GM19238 (cell line): ENCODE results near the gene NRIP3.
"Not testable (repeated sequence)": the region's sequence is repeated elsewhere in the genome, so short reads cannot be mapped to it uniquely, and the experiment has no call there.

Experiments used
- DNase-seq: peaks from one replicate; pipeline ENCODE4 v3.0.0; 2011; ENCODE audit warnings: low spot score; ENCODE audit not compliant: insufficient read length

The NRIP3 gene

DNA sequence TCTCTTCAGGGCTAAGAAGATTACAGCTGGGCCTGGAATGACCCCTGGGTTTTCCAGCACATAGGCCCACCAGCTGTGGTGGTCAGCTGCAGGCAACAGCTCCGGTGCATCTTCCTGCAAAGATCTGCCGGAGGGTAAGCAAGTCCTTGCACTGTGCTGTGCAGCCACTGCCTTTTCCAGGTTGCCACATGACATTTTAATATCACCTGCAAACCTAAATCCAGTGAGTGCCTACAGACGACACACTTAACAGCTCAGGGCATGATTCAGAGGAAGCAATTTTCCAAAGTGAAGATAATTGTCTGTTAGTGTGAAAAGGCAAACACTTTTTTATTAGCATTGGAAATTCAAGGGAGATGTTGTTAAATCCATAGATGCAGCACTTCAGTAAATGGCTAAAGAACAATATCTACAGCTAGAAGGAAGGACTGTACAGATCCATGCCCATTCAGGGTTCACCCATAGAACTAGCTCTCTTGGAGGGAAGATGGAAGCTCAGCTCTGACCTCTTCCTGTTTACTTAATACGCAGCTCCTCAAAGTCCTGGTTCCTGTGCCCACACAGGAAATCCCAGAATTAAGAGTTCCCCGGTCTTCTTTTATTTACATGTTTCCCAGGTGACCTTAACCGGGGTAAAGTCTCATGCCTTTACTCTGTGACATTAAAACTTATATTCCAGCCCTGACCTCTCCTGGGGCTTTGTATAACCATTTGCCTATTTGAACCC, 13.3 kb upstream of the NRIP3 start:
- no peak for DNase-seq

DNA sequence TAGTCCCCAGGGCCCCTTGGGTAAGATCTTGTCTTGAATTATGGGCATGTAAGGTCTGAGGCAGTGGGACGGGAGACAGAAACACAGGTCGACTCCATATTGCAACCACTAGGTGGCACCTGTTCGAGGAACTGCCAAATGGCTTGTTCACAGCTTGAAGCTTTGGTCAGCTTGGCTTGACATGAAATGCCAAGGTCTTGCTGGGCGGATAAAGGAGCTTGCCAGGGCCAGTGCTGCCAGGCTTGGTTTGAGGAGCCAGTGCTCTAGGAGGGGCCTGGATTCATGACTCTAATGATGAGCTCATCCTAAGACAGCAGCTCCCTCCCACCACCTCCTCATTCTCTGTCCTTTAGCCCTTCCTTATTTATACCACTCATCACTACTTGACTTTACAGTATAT, 11.9 kb upstream of the NRIP3 start:
- DNase-seq: peak; percentile 62

DNA sequence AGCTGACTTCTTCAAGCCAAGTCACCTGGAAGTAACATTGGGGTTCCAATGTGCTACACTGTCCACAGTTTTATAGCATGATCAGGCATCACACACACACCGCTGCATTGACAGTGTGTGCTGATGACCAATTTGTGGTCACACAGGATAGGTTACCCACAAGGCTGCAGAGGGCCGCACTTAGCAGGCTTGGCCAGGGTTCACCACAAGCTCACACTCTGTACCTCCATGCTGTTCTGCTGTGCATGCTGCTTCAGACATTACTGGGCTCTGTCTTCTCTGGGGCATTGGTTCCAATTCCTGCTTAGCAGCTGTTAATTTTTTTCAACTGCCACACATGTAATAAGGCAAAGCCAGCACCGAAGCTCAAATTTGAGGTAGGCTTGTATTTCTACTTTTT, 11.0 kb upstream of the NRIP3 start:
- no peak for DNase-seq

DNA sequence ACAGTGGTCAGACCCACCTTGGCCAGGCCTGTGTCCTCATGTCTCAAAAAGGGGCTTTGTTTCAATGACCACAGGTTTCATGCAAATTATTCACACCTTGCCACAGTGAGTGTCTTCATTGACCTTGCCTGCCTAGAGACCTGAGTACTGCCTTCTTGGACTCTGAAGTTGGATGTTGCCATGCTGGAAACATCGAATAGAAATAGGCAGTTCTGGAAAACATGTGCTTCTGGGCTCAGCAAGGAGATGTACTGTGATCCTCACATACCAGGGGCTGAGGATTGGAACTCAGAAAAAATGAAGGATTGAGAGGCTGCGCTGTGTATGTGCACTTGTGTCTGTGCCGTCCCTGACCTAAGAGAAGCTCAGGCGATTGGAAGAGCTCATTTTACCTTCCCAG, 9.6 kb upstream of the NRIP3 start:
- no peak for DNase-seq

DNA sequence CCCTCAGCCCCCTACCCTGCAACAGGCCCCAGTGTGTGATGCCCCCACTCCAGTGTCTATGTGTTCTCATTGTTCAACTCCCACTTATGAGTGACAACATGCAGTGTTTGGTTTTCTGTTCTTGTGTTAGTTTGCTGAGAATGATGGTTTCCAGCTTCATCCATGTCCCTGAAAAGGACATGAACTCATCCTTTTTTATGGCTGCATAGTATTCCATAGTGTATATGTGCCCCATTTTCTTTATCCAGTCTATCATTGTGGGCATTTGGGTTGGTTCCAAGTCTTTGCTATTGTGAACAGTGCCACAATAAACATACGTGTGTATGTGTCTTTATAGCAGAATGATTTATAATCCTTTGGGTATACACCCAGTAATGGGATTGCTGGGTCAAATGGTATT, 5.7 kb upstream of the NRIP3 start:
- DNase-seq: not testable (repeated sequence)

DNA sequence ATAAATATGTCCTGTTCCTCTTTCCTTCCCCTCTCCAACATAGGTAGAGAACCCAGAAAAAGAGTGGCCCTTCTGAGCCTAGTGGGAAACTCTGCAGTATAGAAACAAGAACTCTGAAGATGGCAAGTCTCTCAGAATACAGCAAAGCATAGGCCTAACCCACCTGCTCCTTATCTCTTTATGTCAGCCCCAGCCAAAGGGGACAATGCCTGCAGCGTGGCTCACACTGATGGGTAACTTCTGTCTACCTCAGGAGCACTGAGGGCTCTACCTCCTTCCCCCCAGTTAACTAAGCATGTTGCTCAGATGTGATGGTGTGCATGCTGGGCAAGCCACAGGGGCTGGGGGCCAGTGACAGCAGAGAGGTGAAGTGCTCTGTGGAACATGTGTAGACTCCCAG, 4.9 kb upstream of the NRIP3 start:
- no peak for DNase-seq

DNA sequence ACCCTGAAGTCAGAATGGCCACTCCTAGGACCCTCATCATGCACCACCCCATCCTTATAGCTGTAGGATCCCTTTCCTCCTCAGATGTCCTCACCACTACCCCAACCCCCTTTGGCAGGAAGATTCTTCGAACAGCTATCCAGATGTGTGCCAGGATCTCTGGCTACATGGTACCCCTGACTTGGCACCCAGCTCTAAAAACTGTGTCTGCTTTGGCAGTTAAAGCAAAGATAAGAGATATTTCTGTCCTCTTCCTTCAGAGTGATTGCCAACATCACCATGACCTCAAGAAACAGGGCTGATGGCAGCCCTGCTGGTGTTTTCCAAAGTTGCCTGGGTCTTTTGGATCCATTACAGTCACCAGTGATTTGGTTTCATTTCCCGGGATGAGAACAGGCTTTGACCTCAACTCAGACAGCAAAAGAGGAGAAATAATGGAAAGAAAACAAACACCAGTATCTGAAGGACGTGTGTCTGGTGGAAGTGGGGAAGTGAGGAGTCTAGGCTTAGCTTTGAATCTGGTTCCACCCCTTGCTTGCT, 4.3 kb upstream of the NRIP3 start:
- no peak for DNase-seq

DNA sequence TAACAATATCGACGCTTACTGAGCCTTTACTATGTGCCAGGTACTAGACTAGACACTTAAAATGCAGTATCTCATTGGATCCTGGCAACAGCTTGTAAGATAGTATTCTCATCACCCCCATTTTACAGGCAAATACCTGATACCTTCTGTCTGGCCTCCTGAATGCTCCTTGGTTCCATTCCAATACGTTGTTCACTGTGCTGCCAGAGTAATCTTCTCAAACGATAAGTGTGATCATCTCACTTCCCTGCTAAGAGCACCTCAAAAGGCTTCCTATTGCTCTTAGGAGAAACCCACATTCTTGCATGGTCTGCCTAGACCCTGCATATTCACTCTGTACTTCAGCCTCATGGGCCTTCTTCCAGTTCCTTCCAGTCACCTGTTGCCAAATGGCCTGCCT, 1.3 kb upstream of the NRIP3 start:
- no peak for DNase-seq

DNA sequence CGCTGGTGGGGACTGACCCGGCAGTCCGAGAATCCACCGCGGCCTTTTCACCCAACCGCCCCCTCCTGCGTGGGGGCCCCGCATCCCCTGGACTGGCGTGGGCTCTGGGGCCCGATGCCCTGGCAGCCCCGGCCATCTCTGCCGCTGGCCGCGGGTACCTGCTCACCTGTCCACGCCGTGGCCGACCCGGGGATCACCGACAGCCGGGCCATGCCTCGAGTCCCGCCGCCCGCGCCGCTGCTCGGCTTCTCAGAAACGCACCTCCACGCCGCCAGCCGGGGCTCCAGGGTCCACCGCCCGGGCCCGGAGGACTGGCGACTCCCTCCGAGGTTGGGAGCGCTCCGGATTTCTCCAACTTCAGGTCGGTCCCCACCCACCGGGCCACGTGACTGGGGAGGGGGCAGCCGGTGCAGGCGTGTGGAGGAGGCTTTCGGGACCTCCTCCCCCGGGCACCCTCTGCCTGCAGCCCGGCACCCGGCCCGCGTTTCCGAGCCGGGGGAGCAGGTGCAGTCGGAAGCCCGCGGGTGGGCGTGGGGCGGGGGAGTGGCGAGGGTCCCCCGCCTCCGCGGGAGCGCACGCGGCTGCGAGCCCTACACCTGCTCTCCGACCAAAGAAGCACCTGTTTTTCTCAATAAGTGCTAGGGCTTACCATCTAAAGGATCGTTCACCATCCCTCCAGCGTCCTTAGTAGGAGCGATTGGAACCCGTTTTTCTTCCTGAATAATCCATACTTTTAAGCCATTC, 554 bp upstream of the NRIP3 start:
- no peak for DNase-seq

DNA sequence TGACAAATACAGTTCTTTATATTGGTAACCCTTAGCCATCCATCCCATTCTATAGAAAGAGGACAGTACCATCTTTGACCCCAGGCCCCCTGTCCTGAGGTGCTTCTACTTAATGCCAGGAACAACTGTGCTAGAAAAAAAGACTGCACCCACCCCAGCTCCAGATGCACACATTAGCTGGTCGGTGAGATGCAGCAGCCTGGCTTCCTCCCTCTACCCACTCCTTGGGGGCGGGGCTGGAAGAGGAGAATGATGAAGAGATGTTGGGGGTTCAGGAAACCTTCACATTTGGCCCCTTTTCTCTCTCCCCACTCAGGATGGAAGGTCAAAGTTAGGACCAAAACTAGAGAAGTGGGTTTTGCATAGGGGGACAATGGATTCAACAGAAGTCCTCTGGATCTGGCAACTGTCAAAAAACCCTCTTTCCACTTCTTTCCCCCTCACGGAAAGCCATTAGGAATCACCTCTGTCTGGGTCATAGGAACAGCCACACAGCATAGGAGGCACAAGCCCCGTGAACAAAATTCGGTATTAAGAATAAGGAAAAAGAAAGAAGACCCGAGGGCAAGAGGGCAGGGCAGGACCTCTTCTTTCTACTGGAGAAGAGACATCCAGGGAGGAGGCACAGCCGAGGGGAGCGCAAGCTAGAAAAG, 755 bp downstream of the NRIP3 start:
- DNase-seq: no peak

DNA sequence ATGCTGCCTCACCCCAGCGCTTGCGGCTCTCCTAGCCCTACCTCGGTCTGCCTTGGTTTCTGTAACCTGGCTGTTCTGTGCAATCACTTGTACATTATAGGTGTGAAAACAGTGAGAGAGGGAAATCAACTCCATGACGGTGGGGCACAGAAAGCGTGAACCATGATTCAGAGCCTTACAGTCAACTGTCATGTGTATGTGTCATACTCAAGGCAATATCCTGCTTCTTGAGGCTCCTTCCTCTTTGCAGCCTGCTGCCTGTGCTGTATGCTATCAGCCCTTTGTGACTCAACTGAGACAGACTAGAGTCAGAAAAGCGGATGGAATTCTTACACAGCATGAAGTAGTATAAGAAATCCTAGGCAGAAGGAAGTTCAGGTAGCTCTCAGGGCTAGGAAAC, 2.1 kb downstream of the NRIP3 start:
- DNase-seq: no peak

DNA sequence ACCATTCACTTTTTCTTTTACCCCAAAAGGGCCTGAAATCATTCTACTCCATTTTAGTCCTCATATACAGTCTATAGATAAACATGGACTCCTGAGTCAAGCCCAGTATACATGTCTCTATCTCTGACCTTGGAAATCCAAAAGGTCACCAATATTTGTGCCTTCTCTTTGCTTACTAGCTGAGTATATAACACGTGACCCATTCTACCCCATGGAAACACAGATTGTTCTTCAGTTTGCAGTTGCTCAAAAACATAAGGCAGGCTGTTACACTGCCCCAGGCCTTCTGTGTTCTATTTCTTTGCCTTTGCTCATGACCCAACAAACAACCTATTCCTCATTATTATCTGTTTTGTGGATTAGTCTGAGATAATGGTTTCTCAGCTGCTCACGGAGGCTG, 5.8 kb downstream of the NRIP3 start:
- DNase-seq: no peak

DNA sequence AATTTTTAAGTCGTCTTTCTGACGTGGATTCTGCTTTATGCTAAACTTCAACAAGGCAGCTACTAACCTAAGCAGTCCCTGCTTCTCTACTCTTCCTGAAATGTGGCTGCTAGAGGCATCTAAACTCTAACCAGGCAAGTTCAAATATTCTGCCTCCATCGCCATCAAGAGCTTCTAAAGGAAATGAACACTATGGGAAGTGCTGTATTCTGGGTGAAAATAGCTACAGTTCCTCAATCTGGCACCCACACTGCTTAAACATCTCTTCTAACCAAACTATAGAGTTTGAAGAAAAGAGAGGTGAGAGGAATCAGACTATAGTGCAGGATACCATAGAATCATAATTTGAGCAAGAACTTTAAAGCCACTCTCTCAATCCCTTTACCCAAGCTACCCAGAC, 6.3 kb downstream of the NRIP3 start:
- DNase-seq: no peak

DNA sequence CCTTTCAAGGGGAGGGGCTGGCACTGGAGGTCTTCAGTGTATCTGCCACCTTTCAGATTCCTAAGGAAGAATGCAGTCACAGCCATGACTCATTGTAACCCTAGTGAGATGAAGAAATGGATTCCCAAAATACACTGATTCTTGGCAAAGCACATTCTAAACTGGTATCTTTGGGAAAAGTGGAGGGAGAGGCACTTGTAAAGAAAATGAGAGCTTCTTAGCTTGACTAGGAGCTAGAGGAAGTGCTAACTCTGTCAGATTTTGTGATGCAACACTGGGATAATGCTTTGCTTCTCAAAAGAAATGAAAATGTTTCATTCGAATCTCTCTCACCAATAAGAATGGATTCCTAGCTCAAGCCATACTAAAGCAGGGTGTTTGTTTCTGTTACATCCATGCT, 14.3 kb downstream of the NRIP3 start:
- no peak for DNase-seq

DNA sequence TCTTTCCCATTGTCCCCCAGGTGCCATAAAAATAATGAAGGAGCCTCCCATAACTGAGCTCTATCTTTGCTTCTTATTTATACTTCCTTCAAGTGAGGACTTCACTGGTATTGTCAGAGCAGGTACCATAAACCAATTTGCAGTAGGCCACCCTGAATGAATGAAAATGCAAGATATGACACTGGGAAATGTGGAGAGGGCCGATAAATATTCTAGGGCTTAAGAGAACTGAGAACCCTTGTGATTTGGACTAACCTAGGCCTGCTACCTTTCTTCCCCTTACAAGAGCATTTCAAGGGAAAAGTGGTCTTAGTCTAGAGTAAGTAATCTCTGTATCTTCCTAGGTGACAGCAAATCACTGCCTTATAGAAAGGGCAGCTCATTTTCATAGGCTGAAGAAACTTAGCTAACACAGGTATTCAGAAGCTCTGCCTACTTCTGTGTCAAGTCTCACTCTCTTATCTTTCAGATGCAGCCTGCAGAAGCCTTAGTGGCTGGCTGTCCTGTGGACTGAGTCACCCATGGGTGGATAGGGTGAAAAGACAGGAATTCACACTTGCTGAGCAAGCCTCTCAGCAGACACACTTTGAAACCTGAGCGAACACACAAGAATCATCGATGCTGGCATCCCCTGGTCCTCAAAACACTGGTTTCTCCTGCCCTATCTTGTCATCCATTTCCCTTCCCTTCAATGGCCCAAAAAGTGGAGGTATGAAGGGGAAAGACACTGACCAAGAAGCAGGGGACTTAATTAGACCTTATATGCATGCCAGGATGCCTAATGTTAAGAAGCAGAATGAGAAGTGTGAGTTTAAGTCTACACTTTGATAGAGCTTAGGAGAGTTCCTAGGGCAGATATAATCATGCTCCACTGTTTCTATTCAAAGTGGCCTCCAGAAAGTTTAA, 15.2 kb downstream of the NRIP3 start:
- no peak for DNase-seq

DNA sequence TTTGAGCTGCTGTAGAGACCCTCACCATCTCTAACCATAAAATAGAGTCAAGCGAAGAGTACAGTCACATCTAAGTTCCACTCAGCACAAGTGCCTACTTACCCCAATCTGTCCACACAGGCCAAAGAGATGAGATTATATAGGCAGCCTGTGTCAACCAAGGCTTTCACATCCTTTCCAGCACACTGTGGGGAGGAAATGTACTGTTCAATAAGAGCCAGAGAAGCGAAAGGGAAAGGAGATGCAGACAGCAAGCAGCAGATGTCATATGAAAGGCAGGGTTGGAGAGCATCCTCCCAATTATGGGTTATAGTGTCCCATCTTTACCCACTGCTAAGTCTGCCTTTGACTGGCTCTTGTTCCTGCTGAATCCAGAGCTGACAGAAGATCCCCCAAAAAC, 16.4 kb downstream of the NRIP3 start:
- DNase-seq: no peak

DNA sequence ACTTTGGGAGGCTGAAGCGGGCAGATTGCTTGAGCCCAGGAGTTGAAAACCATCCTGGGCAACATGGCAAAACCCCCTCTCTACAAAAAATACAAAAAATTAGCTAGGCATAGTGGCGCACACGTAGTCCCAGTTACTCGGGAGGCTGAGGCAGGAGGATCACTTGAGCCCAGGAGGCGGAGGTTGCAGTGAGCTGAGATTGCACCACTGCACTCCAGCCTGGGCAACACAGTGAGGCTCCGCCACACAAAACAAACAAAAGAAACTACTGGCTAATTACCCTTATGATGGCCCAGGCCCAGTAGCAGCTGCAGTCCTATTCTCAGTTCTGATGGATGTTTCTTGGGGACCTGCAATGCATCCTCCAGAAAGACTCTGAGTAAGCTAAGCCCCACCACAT, 17.0 kb downstream of the NRIP3 start:
- not testable (repeated sequence) for DNase-seq

DNA sequence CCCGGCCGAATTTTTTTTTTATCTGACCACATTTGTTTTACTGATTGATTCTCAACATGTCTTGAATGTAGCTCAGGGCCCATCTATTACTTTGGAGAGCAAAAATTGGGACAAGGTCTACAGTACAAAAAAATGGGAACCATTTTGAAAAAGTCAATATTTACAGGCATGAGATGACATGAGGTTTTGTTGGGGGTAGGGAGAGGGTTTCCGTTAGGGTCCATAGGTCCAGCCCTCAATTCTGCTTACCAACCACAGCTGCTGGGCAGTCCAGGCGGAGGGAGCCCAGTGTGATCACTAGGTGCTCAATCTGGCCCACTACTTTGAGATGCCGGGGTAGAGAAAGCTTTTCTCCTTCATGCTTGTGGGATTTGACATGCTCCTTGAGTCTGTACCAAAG, 18.3 kb downstream of the NRIP3 start:
- DNase-seq: no peak

DNA sequence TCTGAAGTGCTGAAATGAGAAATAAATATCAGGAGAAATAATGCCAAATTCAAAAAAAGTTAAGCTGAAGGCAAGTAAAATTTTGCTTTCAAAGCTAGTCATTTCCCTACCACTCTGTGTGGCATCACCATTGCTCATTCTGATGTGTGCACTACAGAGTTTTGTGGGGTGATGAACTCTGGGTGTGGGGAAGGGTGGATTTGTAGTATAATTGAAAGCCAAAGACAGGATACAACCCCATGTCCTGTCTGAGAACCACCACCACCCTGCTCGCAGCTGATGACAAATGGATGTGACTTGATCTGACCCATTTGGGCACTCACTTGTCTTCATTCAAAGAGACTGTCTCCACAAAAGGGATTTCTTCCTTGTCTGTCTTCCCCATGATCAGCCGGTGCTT, 20.2 kb downstream of the NRIP3 start:
- no peak for DNase-seq

DNA sequence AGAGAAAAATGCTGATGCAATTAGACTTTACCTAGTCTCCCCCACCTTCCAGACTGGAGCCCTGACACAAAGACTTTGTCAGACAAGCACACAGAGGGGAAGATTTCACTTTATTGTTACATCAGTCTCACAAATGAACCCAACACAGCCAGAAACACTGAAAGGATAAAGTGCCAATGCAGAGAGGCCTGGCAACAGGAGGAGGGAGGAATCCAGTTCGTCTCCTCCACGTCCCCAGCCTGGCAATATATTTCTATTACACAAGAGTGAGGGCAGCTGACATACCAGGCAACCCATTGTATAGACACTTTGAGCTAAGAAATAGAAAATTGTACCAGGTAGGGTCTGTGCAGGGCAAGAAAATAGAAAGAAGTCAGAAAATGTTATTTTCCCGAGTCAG, 23.3 kb downstream of the NRIP3 start:
- DNase-seq: no peak

DNA sequence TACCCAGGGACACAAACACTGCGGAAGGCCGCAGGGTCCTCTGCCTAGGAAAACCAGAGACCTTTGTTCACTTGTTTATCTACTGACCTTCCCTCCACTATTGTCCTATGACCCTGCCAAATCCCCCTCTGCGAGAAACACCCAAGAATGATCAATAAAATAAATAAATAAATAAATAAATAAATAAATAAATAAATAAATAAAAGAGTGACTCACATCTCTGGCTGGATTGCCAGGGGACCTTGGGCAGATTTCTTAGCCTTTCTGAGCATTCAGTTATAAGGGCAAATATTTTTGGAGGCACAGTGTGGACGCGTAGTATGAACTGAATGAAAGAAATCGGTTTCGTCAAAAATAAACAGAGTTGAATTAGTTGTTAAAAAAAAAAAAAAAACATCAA, 24.4 kb downstream of the NRIP3 start:
- not testable (repeated sequence) for DNase-seq
